ENCODE measurements around the gene GAGE10. TPM values are rescaled to one million over a fixed set of nuclear protein-coding genes. Genes with fewer than 3 reads are reported as not detected.

GAGE10 gene
- not detected for polyA plus RNA-seq

- peaks cover 6% of the 10 kb centered on the region in 2 donors for H3K4me1 Mint-ChIP-seq
- H3K4me3 Mint-ChIP-seq = no peak within 1 kb of the TSS
- H3K27ac Mint-ChIP-seq = peak within 1 kb of the TSS in 1 of 6 donors; percentile 57
- DNase-seq = no peak
- no peaks in the 10 kb centered on the region for H3K9me3 Mint-ChIP-seq
- H3K27me3 Mint-ChIP-seq (ENCODE audit: low read depth in 3 of 3) = peaks cover 9 to 33% (median 9%) of the 10 kb centered on the region in 3 donors
- H3K36me3 Mint-ChIP-seq = no peaks in the 10 kb centered on the region
Observed at GRCh38 chrX:49303346-49303745, at the start of gene GAGE10. Gene GAGE10, plus strand, starts transcription at chrX:49303646. Its CDS starts 1,214 bp downstream, at chrX:49304860.

- no peak for DNase-seq
- Mint-ChIP-seq H3K9me3 (no peaks in the 10 kb centered on the region), H3K36me3 (no peaks in the 10 kb centered on the region), H3K4me3 (no peak overlapping the region), H3K27ac (no peak overlapping the region), H3K27me3 (ENCODE audit: low read depth in 3 of 3) (peaks cover 0 to 2% (median 0%) of the 10 kb centered on the region in 3 donors), H3K4me1 (peaks cover 0 to 16% of the 10 kb centered on the region in 2 donors)
Observed at GRCh38 chrX:49254639-49255038, 48.8 kb upstream of the GAGE10 start.

GRCh38 chrX:49256268-49256995, 47.0 kb upstream of the GAGE10 start:
- H3K4me1 Mint-ChIP-seq = peaks cover 0 to 9% of the 10 kb centered on the region in 2 donors
- peaks cover 0 to 6% (median under 1%) of the 10 kb centered on the region in 3 donors for H3K27me3 Mint-ChIP-seq (ENCODE audit: low read depth in 3 of 3)
- DNase-seq = no peak
- H3K27ac Mint-ChIP-seq = no peak overlapping the region
- H3K4me3 Mint-ChIP-seq = no peak overlapping the region
- no peaks in the 10 kb centered on the region for H3K36me3 Mint-ChIP-seq
- no peaks in the 10 kb centered on the region for H3K9me3 Mint-ChIP-seq

- no peak for DNase-seq
- Mint-ChIP-seq H3K4me1 (peaks cover 0 to 9% of the 10 kb centered on the region in 2 donors), H3K27ac (no peak overlapping the region)
Observed at GRCh38 chrX:49257074-49257790, 46.2 kb upstream of the GAGE10 start.

GRCh38 chrX:49257846-49258748, 45.3 kb upstream of the GAGE10 start:
- Mint-ChIP-seq H3K27ac (no peak overlapping the region), H3K4me3 (no peak overlapping the region), H3K4me1 (peaks cover 0 to 9% of the 10 kb centered on the region in 2 donors), H3K36me3 (no peaks in the 10 kb centered on the region), H3K9me3 (no peaks in the 10 kb centered on the region), H3K27me3 (ENCODE audit: low read depth in 3 of 3) (peaks cover 0 to 6% (median 1%) of the 10 kb centered on the region in 3 donors)
- no peak for DNase-seq

More at GRCh38 chrX:49257074-49257790, 46.2 kb upstream of the GAGE10 start:
- Mint-ChIP-seq H3K4me3 (no peak overlapping the region), H3K27me3 (ENCODE audit: low read depth in 3 of 3) (peaks cover 0 to 6% (median 1%) of the 10 kb centered on the region in 3 donors), H3K9me3 (no peaks in the 10 kb centered on the region), H3K36me3 (no peaks in the 10 kb centered on the region)

- DNase-seq = no peak
- Mint-ChIP-seq H3K9me3 (no peaks in the 10 kb centered on the region), H3K4me3 (no peak overlapping the region), H3K27me3 (ENCODE audit: low read depth in 3 of 3) (peaks cover 0 to 6% (median 1%) of the 10 kb centered on the region in 3 donors), H3K36me3 (no peaks in the 10 kb centered on the region), H3K4me1 (peaks cover 0 to 9% of the 10 kb centered on the region in 2 donors), H3K27ac (no peak overlapping the region)
Observed at GRCh38 chrX:49258749-49259124, 44.7 kb upstream of the GAGE10 start.

- Mint-ChIP-seq H3K4me1 (peaks cover 0 to 9% of the 10 kb centered on the region in 2 donors), H3K27ac (no peak overlapping the region), H3K4me3 (no peak overlapping the region), H3K27me3 (ENCODE audit: low read depth in 3 of 3) (peaks cover 0 to 10% (median 6%) of the 10 kb centered on the region in 3 donors), H3K9me3 (no peaks in the 10 kb centered on the region), H3K36me3 (no peaks in the 10 kb centered on the region)
- DNase-seq = no peak
Observed at GRCh38 chrX:49260221-49260985, 43.0 kb upstream of the GAGE10 start.

GRCh38 chrX:49262603-49263002, 40.8 kb upstream of the GAGE10 start:
- H3K36me3 Mint-ChIP-seq = no peaks in the 10 kb centered on the region
- DNase-seq = no peak
- H3K9me3 Mint-ChIP-seq = no peaks in the 10 kb centered on the region
- peaks cover 0 to 9% of the 10 kb centered on the region in 2 donors for H3K4me1 Mint-ChIP-seq
- peaks cover 0 to 10% (median 6%) of the 10 kb centered on the region in 3 donors for H3K27me3 Mint-ChIP-seq (ENCODE audit: low read depth in 3 of 3)
- no peak overlapping the region for H3K27ac Mint-ChIP-seq
- no peak overlapping the region for H3K4me3 Mint-ChIP-seq

GRCh38 chrX:49263631-49264030, 39.8 kb upstream of the GAGE10 start:
- H3K4me3 Mint-ChIP-seq = no peak overlapping the region
- H3K27me3 Mint-ChIP-seq (ENCODE audit: low read depth in 3 of 3) = peaks cover 0 to 10% (median 6%) of the 10 kb centered on the region in 3 donors
- H3K4me1 Mint-ChIP-seq = peaks cover 8% of the 10 kb centered on the region in 2 donors
- no peak for DNase-seq
- H3K9me3 Mint-ChIP-seq = no peaks in the 10 kb centered on the region
- H3K27ac Mint-ChIP-seq = no peak overlapping the region
- H3K36me3 Mint-ChIP-seq = no peaks in the 10 kb centered on the region

- no peak within 1 kb of the TSS for H3K4me3 Mint-ChIP-seq
- DNase-seq = no peak
- H3K4me1 Mint-ChIP-seq = peaks cover 5 to 13% of the 10 kb centered on the region in 2 donors
- peaks cover 7 to 17% (median 12%) of the 10 kb centered on the region in 3 donors for H3K27me3 Mint-ChIP-seq (ENCODE audit: low read depth in 3 of 3)
- no peaks in the 10 kb centered on the region for H3K9me3 Mint-ChIP-seq
- H3K36me3 Mint-ChIP-seq = peaks cover 0 to 2% (median 0%) of the 10 kb centered on the region in 3 donors
- H3K27ac Mint-ChIP-seq = no peak within 1 kb of the TSS
Observed at GRCh38 chrX:49264460-49264859, 39.0 kb upstream of the GAGE10 start, which contains the start of gene FOXP3. Gene FOXP3, minus strand, starts transcription at chrX:49264710. Its CDS starts 6,205 bp downstream, at chrX:49258505.

- H3K4me1 Mint-ChIP-seq = peaks cover 14 to 22% of the 10 kb centered on the region in 2 donors
- H3K36me3 Mint-ChIP-seq = peaks cover 0 to 3% (median 0%) of the 10 kb centered on the region in 3 donors
- peak overlapping the region in 1 of 6 donors; percentile 6 for H3K27ac Mint-ChIP-seq
- DNase-seq = no peak
- H3K9me3 Mint-ChIP-seq = no peaks in the 10 kb centered on the region
- H3K4me3 Mint-ChIP-seq = peak overlapping the region in 1 of 5 donors; percentile 31
- H3K27me3 Mint-ChIP-seq (ENCODE audit: low read depth in 3 of 3) = peaks cover 11 to 19% (median 13%) of the 10 kb centered on the region in 3 donors
Observed at GRCh38 chrX:49266523-49267445, 36.7 kb upstream of the GAGE10 start.

GRCh38 chrX:49268702-49269009, 34.8 kb upstream of the GAGE10 start:
- Mint-ChIP-seq H3K27ac (peak overlapping the region; percentile 99 to 100 (median 100)), H3K36me3 (peaks cover 0 to 3% (median 0%) of the 10 kb centered on the region in 3 donors), H3K27me3 (ENCODE audit: low read depth in 3 of 3) (peaks cover 11 to 19% (median 13%) of the 10 kb centered on the region in 3 donors), H3K9me3 (no peaks in the 10 kb centered on the region), H3K4me3 (peak overlapping the region; percentile 95 to 100 (median 96)), H3K4me1 (peaks cover 31 to 40% of the 10 kb centered on the region in 2 donors)
- DNase-seq = no peak
